HUES48 (cell line): ENCODE data around the gene ZNF783.

Experiments used
- H3K27ac ChIP-seq: one replicate; pipeline ENCODE4 v1.7.0; 2013; ENCODE audit warnings: low read depth, low read length, inconsistent platforms
- H3K27me3 ChIP-seq: 2 replicates; pipeline ENCODE4 v1.6.1; 2013; ENCODE audit warnings: mild to moderate bottlenecking, low read length; ENCODE audit not compliant: control insufficient read depth, insufficient read depth
- H3K36me3 ChIP-seq: 2 replicates; pipeline ENCODE4 v1.6.1; 2013; ENCODE audit warnings: low read length; ENCODE audit not compliant: control insufficient read depth, insufficient read depth
- H3K4me1 ChIP-seq: 2 replicates; pipeline ENCODE4 v1.6.1; 2013; ENCODE audit warnings: mild to moderate bottlenecking, low read length; ENCODE audit not compliant: control insufficient read depth, insufficient read depth
- H3K4me3 ChIP-seq: 2 replicates; pipeline ENCODE4 v1.5.1; 2013; ENCODE audit warnings: mild to moderate bottlenecking, low read depth, low read length
- H3K9ac ChIP-seq: 2 replicates; pipeline ENCODE4 v1.6.1; 2013; ENCODE audit warnings: mild to moderate bottlenecking, low read depth, low read length, moderate library complexity
- H3K9me3 ChIP-seq: 2 replicates; pipeline ENCODE4 v1.6.1; 2013; ENCODE audit warnings: low read length; ENCODE audit not compliant: control insufficient read depth, insufficient read depth

Gene ZNF783

GRCh38 chr7:149281508-149282330, 19.7 kb downstream of the ZNF783 start:
- Histone ChIP-seq H3K27me3 (peaks cover 9% of the 10 kb centered on the region; the same call in 1 of the 2 replicates), H3K9me3 (no peaks in the 10 kb centered on the region), H3K4me1 (peaks cover 7% of the 10 kb centered on the region; the same call in 1 of the 2 replicates), H3K36me3 (peaks cover 16% of the 10 kb centered on the region), H3K4me3 (no peak overlapping the region), H3K9ac (no peak overlapping the region), H3K27ac (no peak overlapping the region)

GRCh38 chr7:149282331-149282655, 20.3 kb downstream of the ZNF783 start:
- Histone ChIP-seq H3K27me3 (peaks cover 9% of the 10 kb centered on the region; the same call in 1 of the 2 replicates), H3K36me3 (peaks cover 16% of the 10 kb centered on the region), H3K9me3 (no peaks in the 10 kb centered on the region), H3K9ac (no peak overlapping the region), H3K27ac (no peak overlapping the region), H3K4me1 (peaks cover 7% of the 10 kb centered on the region; the same call in 1 of the 2 replicates), H3K4me3 (no peak overlapping the region)

- Histone ChIP-seq H3K4me3 (no peak overlapping the region), H3K27me3 (peaks cover 9% of the 10 kb centered on the region; the same call in 1 of the 2 replicates), H3K27ac (no peak overlapping the region), H3K4me1 (peaks cover 7% of the 10 kb centered on the region; the same call in 1 of the 2 replicates), H3K9ac (no peak overlapping the region), H3K9me3 (no peaks in the 10 kb centered on the region), H3K36me3 (peaks cover 10% of the 10 kb centered on the region)
These were observed 21.3 kb downstream of the ZNF783 start for GRCh38 chr7:149283321-149283720.

- peaks cover 9% of the 10 kb centered on the region; the same call in 1 of the 2 replicates for H3K27me3 ChIP-seq
- peak overlapping the region; percentile 92; the same call in 1 of the 2 replicates for H3K4me3 ChIP-seq
- no peak overlapping the region for H3K27ac ChIP-seq
These were observed 22.3 kb downstream of the ZNF783 start for GRCh38 chr7:149284343-149284742.

GRCh38 chr7:149284850-149285585, 23.0 kb downstream of the ZNF783 start:
- peak overlapping the region; percentile 92 for H3K4me3 ChIP-seq
- peak overlapping the region; percentile 65 for H3K9ac ChIP-seq
- no peak overlapping the region for H3K27ac ChIP-seq
- H3K4me1 ChIP-seq = peaks cover 7% of the 10 kb centered on the region; the same call in 1 of the 2 replicates
- H3K36me3 ChIP-seq = no peaks in the 10 kb centered on the region
- H3K9me3 ChIP-seq = no peaks in the 10 kb centered on the region
- peaks cover 9% of the 10 kb centered on the region; the same call in 1 of the 2 replicates for H3K27me3 ChIP-seq

More at GRCh38 chr7:149284343-149284742, 22.3 kb downstream of the ZNF783 start:
- Histone ChIP-seq H3K36me3 (no peaks in the 10 kb centered on the region), H3K9me3 (no peaks in the 10 kb centered on the region), H3K4me1 (peaks cover 7% of the 10 kb centered on the region; the same call in 1 of the 2 replicates), H3K9ac (no peak overlapping the region)

GRCh38 chr7:149285603-149286002, 23.6 kb downstream of the ZNF783 start:
- H3K4me3 ChIP-seq = peak overlapping the region; percentile 92
- H3K27ac ChIP-seq = no peak overlapping the region

GRCh38 chr7:149286811-149287400, 24.9 kb downstream of the ZNF783 start:
- H3K36me3 ChIP-seq = no peaks in the 10 kb centered on the region
- H3K9me3 ChIP-seq = no peaks in the 10 kb centered on the region
- no peak overlapping the region for H3K27ac ChIP-seq
- peaks cover 7% of the 10 kb centered on the region; the same call in 1 of the 2 replicates for H3K4me1 ChIP-seq
- H3K9ac ChIP-seq = no peak overlapping the region
- H3K4me3 ChIP-seq = no peak overlapping the region
- peaks cover 9% of the 10 kb centered on the region; the same call in 1 of the 2 replicates for H3K27me3 ChIP-seq

More at GRCh38 chr7:149285603-149286002, 23.6 kb downstream of the ZNF783 start:
- H3K9ac ChIP-seq = peak overlapping the region; percentile 65
- no peaks in the 10 kb centered on the region for H3K9me3 ChIP-seq
- peaks cover 7% of the 10 kb centered on the region; the same call in 1 of the 2 replicates for H3K4me1 ChIP-seq
- peaks cover 9% of the 10 kb centered on the region; the same call in 1 of the 2 replicates for H3K27me3 ChIP-seq
- H3K36me3 ChIP-seq = no peaks in the 10 kb centered on the region

- H3K27me3 ChIP-seq = peaks cover 9% of the 10 kb centered on the region; the same call in 1 of the 2 replicates
- H3K4me1 ChIP-seq = peaks cover 7% of the 10 kb centered on the region; the same call in 1 of the 2 replicates
- no peaks in the 10 kb centered on the region for H3K9me3 ChIP-seq
- no peak overlapping the region for H3K9ac ChIP-seq
- H3K27ac ChIP-seq = no peak overlapping the region
- H3K36me3 ChIP-seq = no peaks in the 10 kb centered on the region
- no peak overlapping the region for H3K4me3 ChIP-seq
These were observed 25.6 kb downstream of the ZNF783 start for GRCh38 chr7:149287622-149288021.

GRCh38 chr7:149289262-149289661, 27.3 kb downstream of the ZNF783 start:
- Histone ChIP-seq H3K27ac (no peak overlapping the region), H3K36me3 (no peaks in the 10 kb centered on the region), H3K4me3 (no peak overlapping the region), H3K9me3 (no peaks in the 10 kb centered on the region), H3K4me1 (peaks cover 5% of the 10 kb centered on the region; the same call in 1 of the 2 replicates), H3K27me3 (peaks cover 4% of the 10 kb centered on the region; the same call in 1 of the 2 replicates), H3K9ac (no peak overlapping the region)

GRCh38 chr7:149289856-149290255, 27.9 kb downstream of the ZNF783 start:
- H3K36me3 ChIP-seq = no peaks in the 10 kb centered on the region
- H3K9ac ChIP-seq = no peak overlapping the region
- no peak overlapping the region for H3K4me3 ChIP-seq
- no peak overlapping the region for H3K27ac ChIP-seq
- no peaks in the 10 kb centered on the region for H3K4me1 ChIP-seq
- H3K27me3 ChIP-seq = peaks cover 4% of the 10 kb centered on the region; the same call in 1 of the 2 replicates
- no peaks in the 10 kb centered on the region for H3K9me3 ChIP-seq
